OCI-LY1 (cell line): ENCODE measurements around the gene LAMA4.

Experiments
- EZH2 ChIP-seq: fragments of 200-600 bp; sonication (generic), shearing (Covaris generic); IDR thresholded peaks from 2 replicates; pipeline ENCODE4 v1.8.0; 2017; ENCODE audit warnings: borderline replicate concordance, mixed run types, mild to moderate bottlenecking, antibody characterized with exemption, low read length, moderate library complexity, mixed read lengths
- TF ChIP-seq, protein P1 (sequence below): fragments of 200-600 bp; sonication (generic), shearing (Covaris generic); IDR thresholded peaks from 2 replicates; pipeline ENCODE4 v1.5.1; 2017; ENCODE audit warnings: mild to moderate bottlenecking, antibody characterized with exemption, low read length, moderate library complexity, mixed read lengths

DNA sequence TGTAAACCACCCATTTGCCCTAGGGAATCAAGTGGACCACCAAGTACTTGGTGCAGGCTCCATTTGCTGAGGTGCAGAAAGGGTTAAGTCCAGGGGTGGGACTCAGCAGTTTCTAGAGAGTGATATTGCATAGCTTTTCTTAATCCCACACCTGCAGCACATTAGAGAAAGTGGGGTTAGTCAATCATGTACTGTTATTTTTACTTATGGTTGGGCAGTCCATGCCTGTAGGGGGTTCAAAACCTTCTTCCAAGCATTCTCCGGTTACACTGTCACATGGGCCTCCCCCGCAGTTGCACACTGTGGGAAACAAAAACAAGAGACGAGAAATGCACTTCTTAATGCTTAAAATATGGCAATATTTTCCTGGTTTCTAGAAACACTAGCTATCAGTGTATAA is 65.5 kb downstream of the LAMA4 start:
- TF ChIP-seq EZH2, result no peak
- TF ChIP-seq, protein P1, sequence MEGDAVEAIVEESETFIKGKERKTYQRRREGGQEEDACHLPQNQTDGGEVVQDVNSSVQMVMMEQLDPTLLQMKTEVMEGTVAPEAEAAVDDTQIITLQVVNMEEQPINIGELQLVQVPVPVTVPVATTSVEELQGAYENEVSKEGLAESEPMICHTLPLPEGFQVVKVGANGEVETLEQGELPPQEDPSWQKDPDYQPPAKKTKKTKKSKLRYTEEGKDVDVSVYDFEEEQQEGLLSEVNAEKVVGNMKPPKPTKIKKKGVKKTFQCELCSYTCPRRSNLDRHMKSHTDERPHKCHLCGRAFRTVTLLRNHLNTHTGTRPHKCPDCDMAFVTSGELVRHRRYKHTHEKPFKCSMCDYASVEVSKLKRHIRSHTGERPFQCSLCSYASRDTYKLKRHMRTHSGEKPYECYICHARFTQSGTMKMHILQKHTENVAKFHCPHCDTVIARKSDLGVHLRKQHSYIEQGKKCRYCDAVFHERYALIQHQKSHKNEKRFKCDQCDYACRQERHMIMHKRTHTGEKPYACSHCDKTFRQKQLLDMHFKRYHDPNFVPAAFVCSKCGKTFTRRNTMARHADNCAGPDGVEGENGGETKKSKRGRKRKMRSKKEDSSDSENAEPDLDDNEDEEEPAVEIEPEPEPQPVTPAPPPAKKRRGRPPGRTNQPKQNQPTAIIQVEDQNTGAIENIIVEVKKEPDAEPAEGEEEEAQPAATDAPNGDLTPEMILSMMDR, result no peak
